Cardiac fibroblast (primary cell): ENCODE results near the gene MPDU1.
A peak's percentile ranks its signal among the peaks of the same experiment; 100 is the strongest.

ENCODE experiments used
- DNase-seq, 2 donors: peaks; one replicate each; pipeline versions ENCODE4 v3.0.0 to v3.0.0-alpha.2; 2010; ENCODE audit warnings: low read depth in 2 of 2
- H3K4me3 ChIP-seq, 2 donors: replicated peaks in 1 of 2; 1 replicate in 1 of 2; 2 replicates in 1 of 2; pipeline ENCODE4 v1.5.1; 2011; ENCODE audit warnings: low read depth in 2 of 2, low read length in 2 of 2, mild to moderate bottlenecking in 2 of 2, moderate library complexity in 1 of 2
- TF ChIP-seq, protein P1 (sequence below): IDR thresholded peaks from one replicate; pipeline ENCODE4 v1.5.1; 2011; ENCODE audit warnings: low read depth, mild to moderate bottlenecking, low read length, inconsistent platforms

MPDU1 gene

GRCh38 chr17:7549401-7550055 lies 34.1 kb upstream of the MPDU1 start:
- TF ChIP-seq, protein P1, sequence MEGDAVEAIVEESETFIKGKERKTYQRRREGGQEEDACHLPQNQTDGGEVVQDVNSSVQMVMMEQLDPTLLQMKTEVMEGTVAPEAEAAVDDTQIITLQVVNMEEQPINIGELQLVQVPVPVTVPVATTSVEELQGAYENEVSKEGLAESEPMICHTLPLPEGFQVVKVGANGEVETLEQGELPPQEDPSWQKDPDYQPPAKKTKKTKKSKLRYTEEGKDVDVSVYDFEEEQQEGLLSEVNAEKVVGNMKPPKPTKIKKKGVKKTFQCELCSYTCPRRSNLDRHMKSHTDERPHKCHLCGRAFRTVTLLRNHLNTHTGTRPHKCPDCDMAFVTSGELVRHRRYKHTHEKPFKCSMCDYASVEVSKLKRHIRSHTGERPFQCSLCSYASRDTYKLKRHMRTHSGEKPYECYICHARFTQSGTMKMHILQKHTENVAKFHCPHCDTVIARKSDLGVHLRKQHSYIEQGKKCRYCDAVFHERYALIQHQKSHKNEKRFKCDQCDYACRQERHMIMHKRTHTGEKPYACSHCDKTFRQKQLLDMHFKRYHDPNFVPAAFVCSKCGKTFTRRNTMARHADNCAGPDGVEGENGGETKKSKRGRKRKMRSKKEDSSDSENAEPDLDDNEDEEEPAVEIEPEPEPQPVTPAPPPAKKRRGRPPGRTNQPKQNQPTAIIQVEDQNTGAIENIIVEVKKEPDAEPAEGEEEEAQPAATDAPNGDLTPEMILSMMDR: no peak
- H3K4me3 ChIP-seq: peak overlapping the region; percentile 45 to 57
- DNase-seq: no peak

- TF ChIP-seq, protein P1: no peak
- no peak for DNase-seq
- H3K4me3 ChIP-seq: no peak overlapping the region
Observed at GRCh38 chr17:7550344-7550743, 33.3 kb upstream of the MPDU1 start.

DNA sequence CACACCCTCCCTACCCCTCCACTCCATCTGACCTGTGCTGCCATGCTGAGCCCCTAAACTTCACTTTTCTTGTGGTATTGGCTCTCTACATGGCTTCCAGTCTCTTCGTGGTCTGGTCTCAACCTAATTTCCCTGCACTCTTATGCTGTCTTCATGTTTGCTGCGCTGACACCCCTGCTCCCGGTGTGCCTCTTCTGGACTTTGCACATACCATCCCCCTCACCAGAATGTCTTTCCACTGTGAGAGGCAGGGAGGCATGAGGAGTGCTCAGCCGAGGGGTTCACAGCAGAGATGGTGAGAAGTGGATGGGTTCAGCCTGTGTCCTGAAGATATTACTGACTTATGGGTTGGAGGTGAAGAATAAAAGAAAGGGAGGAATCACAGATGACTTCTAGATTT lies 32.3 kb upstream of the MPDU1 start:
- H3K4me3 ChIP-seq: no peak overlapping the region
- TF ChIP-seq, protein P1: no peak
- no peak for DNase-seq

DNA sequence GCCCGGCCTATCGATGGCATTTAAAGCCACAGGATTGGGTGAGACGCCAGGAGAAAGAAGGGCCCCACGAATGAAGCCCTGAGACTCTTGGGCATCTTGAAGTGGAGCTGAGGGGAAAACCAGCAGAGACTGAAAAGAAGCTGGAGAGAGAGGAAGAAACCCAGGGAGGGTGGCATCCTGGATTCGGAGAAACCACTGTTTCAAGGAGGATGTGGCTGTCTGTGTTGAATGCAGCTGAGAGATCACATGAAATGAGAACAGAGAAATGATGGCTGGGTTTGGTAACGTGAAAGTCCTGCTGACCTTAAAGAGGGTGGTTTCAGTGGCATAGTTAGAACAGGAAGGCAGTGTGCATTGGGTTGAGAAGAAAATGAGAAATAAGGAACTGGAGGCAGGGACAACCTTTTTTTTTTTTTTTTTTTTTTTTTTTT lies 31.0 kb upstream of the MPDU1 start:
- H3K4me3 ChIP-seq: no peak overlapping the region
- no peak for DNase-seq

GRCh38 chr17:7553356-7553755 lies 30.3 kb upstream of the MPDU1 start:
- no peak for DNase-seq
- TF ChIP-seq, protein P1: no peak
- no peak overlapping the region for H3K4me3 ChIP-seq

More for the DNA sequence above, 31.0 kb upstream of the MPDU1 start:
- TF ChIP-seq, protein P1: no peak

- TF ChIP-seq, protein P1: peak; percentile 5
- H3K4me3 ChIP-seq: no peak overlapping the region
- no peak for DNase-seq
Observed at GRCh38 chr17:7555320-7555948, 28.2 kb upstream of the MPDU1 start.
